ENCODE data around the gene NRARP. TPM values are rescaled to one million over a fixed set of nuclear protein-coding genes. Genes with fewer than 3 reads are reported as not detected.
A peak's percentile ranks its signal among the peaks of the same experiment; 100 is the strongest.

The NRARP gene
- total RNA-seq, 1 experiment from 2014 or later = 22.2 TPM

DNA sequence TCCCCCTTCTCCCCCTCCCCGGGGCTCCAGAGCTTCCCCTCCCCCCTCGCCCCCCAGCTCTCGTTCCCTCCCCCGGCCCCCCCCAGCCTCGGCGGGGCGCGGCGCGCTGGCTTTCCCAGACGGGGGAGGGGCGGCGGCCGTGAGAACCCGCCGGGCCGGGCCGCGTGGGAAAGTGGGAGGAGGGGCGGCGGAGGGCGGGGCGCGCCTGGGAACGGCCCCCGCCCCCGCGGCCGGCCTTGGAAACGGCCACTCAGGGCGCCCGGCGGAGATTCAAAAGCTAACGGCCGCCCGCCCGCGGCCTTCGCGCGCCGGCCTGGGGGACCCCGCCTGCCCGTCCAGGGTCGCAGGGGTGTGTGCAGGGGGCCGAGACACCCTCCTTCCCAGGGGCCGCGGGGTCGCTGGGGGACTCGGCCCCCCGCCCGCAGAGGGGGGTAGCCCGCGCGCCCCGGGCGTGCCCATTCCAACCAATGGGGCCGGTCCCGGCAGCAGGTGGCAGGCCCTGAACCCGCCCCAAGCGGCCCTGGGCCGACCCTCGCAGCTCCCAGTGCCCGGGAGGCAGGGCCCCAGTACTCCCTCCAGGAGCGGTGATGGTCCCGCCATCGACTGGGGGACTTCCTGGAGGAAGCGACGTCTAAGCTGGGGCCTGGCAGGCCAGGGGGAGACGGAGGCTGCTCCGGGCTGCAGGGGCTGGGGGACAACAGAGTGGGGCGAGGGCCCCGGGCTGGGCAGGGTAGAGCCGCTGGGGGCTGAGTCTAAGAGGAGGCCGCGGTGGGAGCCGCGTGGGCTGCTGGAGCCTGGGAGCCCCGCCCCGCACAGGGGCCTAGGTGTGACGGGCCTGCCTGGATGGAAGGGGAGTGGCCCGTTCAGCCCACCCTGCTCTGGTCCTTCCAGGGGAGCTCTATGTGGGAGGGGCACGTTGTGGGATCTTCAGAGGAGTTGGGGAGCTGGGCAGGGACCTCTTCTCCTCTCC is 14.2 kb upstream of the NRARP start:
- BruUV-seq (replicated peaks) = no TSS peak
- Histone ChIP-seq H3K79me2 (ENCODE audit: insufficient read depth, low read length) (no peaks in the 10 kb centered on the region), H4K20me1 (ENCODE audit: insufficient read depth) (no peaks in the 10 kb centered on the region), H3K9me3 (ENCODE audit: control insufficient read depth in 1 of 2, insufficient read depth in 1 of 2, low read depth in 1 of 2, low read length in 2 of 2) (no peaks in the 10 kb centered on the region), H3K9me2 (ENCODE audit: insufficient read depth) (no peaks in the 10 kb centered on the region), H2AFZ (ENCODE audit: low read depth, low read length, poor library complexity, severe bottlenecking) (no peak overlapping the region), H3K36me3 (ENCODE audit: control insufficient read depth in 1 of 2, insufficient read depth in 2 of 2, low read length in 2 of 2) (no peaks in the 10 kb centered on the region), H3K9ac (ENCODE audit: low read length) (peak overlapping the region; percentile 57), H3K4me1 (ENCODE audit: control insufficient read depth in 1 of 2, insufficient read depth in 2 of 2, low read length in 2 of 2) (peaks cover 23 to 42% of the 10 kb centered on the region in 2 experiments), H3K4me2 (ENCODE audit: low read length) (peak overlapping the region; percentile 71), H3K27ac (ENCODE audit: low read depth, low read length) (peak overlapping the region; percentile 55; the same call in 1 of the 2 replicates), H3K27me3 (ENCODE audit: insufficient read depth, low read length) (no peaks in the 10 kb centered on the region), H3K4me3 (replicated peaks in 1 of 2; ENCODE audit: low read depth in 1 of 2, low read length in 2 of 2) (peak overlapping the region in 1 of 2 experiments; percentile 43; a peak in 2 of 4 replicates)
- ATAC-seq (peak; percentile 71), DNase-seq (ENCODE audit: low read depth, low spot score) (no peak)
- RAD21 ChIA-PET (ENCODE audit: low non-redundant PET in 1 of 2, low total read pairs in 2 of 2, uncharacterized antibody in 2 of 2, unreplicated experiment in 2 of 2) = no interaction called here
- POLR2A ChIA-PET = interaction anchor here (1.0 kb wide), 1 partner anchor 9 kb away, joined by 3 read pairs; no protein-coding TSS in a partner anchor
- peak; percentile 39; the same call in 1 of the 2 replicates for TF ChIP-seq ZFX (IDR thresholded peaks at IDR 0.05)
- TF ChIP-seq TCF7L2 (IDR thresholded peaks at IDR 0.05; ENCODE audit: borderline replicate concordance, extremely low read depth, insufficient read depth, insufficient read length) = peak; percentile 28
- no peak for TF ChIP-seq JUND (IDR thresholded peaks at IDR 0.05)
- CTCF ChIA-PET = interaction anchor here (1.2 to 1.3 kb wide), 2 partner anchors 14 to 107 kb away, joined by 3 to 7 read pairs; partner anchors contain the start of genes EXD3 and NRARP
- intact Hi-C loops (cut with micrococcal nuclease) = no loop called here

DNA sequence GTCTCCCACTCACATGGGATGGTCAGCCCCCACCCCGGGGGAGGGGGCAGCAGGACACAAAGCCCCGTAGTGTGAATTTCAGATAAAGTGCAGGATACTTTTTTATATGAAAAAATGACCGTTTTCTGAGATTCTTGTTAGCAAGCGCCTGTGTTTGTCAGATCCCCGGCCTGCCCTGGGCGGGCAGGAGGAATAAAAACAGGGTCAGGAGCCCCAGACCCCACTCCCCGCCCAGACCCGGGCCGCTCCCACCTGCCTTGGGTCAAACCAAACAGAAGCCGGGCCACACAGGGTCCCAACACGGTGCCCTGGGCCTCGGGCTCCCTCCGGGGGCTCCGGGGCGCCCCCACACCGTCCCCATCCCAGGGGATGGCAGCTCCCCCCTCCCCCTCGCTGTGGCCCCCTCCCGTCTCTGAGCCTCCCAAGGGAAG is 13.5 kb upstream of the NRARP start:
- intact Hi-C loops (cut with micrococcal nuclease) = no loop called here
- ChIA-PET POLR2A (no interaction called here), RAD21 (ENCODE audit: low non-redundant PET in 1 of 2, low total read pairs in 2 of 2, uncharacterized antibody in 2 of 2, unreplicated experiment in 2 of 2) (interaction anchor here in 1 of 2 experiments (0.5 kb wide), 1 partner anchor 29 kb away, joined by 3 read pairs; no protein-coding TSS in a partner anchor), CTCF (interaction anchor here (1.3 kb wide), 1 partner anchor 13 kb away, joined by 7 read pairs; the partner anchor contains the start of gene NRARP)
- Histone ChIP-seq H3K27me3 (ENCODE audit: insufficient read depth, low read length) (no peaks in the 10 kb centered on the region), H3K4me3 (replicated peaks in 1 of 2; ENCODE audit: low read depth in 1 of 2, low read length in 2 of 2) (no peak overlapping the region), H3K79me2 (ENCODE audit: insufficient read depth, low read length) (no peaks in the 10 kb centered on the region), H2AFZ (ENCODE audit: low read depth, low read length, poor library complexity, severe bottlenecking) (no peak overlapping the region), H3K4me2 (ENCODE audit: low read length) (peak overlapping the region; percentile 71), H3K9me2 (ENCODE audit: insufficient read depth) (no peaks in the 10 kb centered on the region), H3K9ac (ENCODE audit: low read length) (peak overlapping the region; percentile 57), H3K9me3 (ENCODE audit: control insufficient read depth in 1 of 2, insufficient read depth in 1 of 2, low read depth in 1 of 2, low read length in 2 of 2) (no peaks in the 10 kb centered on the region), H4K20me1 (ENCODE audit: insufficient read depth) (no peaks in the 10 kb centered on the region), H3K36me3 (ENCODE audit: control insufficient read depth in 1 of 2, insufficient read depth in 2 of 2, low read length in 2 of 2) (no peaks in the 10 kb centered on the region), H3K27ac (ENCODE audit: low read depth, low read length) (no peak overlapping the region; the same call in 1 of the 2 replicates), H3K4me1 (ENCODE audit: control insufficient read depth in 1 of 2, insufficient read depth in 2 of 2, low read length in 2 of 2) (peaks cover 30 to 49% of the 10 kb centered on the region in 2 experiments)
- TF ChIP-seq, protein P1, sequence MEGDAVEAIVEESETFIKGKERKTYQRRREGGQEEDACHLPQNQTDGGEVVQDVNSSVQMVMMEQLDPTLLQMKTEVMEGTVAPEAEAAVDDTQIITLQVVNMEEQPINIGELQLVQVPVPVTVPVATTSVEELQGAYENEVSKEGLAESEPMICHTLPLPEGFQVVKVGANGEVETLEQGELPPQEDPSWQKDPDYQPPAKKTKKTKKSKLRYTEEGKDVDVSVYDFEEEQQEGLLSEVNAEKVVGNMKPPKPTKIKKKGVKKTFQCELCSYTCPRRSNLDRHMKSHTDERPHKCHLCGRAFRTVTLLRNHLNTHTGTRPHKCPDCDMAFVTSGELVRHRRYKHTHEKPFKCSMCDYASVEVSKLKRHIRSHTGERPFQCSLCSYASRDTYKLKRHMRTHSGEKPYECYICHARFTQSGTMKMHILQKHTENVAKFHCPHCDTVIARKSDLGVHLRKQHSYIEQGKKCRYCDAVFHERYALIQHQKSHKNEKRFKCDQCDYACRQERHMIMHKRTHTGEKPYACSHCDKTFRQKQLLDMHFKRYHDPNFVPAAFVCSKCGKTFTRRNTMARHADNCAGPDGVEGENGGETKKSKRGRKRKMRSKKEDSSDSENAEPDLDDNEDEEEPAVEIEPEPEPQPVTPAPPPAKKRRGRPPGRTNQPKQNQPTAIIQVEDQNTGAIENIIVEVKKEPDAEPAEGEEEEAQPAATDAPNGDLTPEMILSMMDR (IDR thresholded peaks at IDR 0.05 in 2 of 3, conservative IDR thresholded peaks at IDR 0.05 in 1 of 3; ENCODE audit: borderline replicate concordance in 1 of 3, insufficient read depth in 1 of 3, low read depth in 2 of 3, low read length in 2 of 3) = no peak
- TF ChIP-seq CBX3 (IDR thresholded peaks at IDR 0.05; ENCODE audit: low read depth) (no peak), YY1 (IDR thresholded peaks at IDR 0.05; ENCODE audit: extremely low read depth, insufficient replicate concordance, low read depth, low read length) (no peak), ZNF274 (IDR thresholded peaks at IDR 0.05; ENCODE audit: low read depth, low read length) (no peak), TCF7L2 (IDR thresholded peaks at IDR 0.05; ENCODE audit: borderline replicate concordance, extremely low read depth, insufficient read depth, insufficient read length) (no peak)
- no peak for DNase-seq (ENCODE audit: low read depth, low spot score)
- BruUV-seq (replicated peaks) = no TSS peak
- no peak for ATAC-seq
